ENCODE results near the gene PSMB2.

- TF ChIP-seq CTCF (IDR thresholded peaks at IDR 0.05; ENCODE audit: poor library complexity, severe bottlenecking) (no peak), EZH2 (IDR thresholded peaks at IDR 0.05; ENCODE audit: borderline replicate concordance, insufficient read depth, low read length, poor library complexity, severe bottlenecking) (no peak)
These were observed 85.5 kb downstream of the PSMB2 start for GRCh38 chr1:35555601-35556477.

Data from neural cell (in vitro differentiated cells).